HG02571 (cell line): ENCODE measurements around the gene NOS1.

Experiments used
- ATAC-seq: cut with Tn5 transposase; IDR thresholded peaks from one replicate; pipeline ENCODE4 v1.9.1; 2021; ENCODE audit warnings: mild to moderate bottlenecking, moderate library complexity; ENCODE audit not compliant: unreplicated experiment

NOS1 gene

GRCh38 chr12:117363953-117364486 is 2.6 kb upstream of the NOS1 start:
- ATAC-seq = no peak

- ATAC-seq = no peak
Observed at GRCh38 chr12:117363056-117363662, 1.7 kb upstream of the NOS1 start.

DNA sequence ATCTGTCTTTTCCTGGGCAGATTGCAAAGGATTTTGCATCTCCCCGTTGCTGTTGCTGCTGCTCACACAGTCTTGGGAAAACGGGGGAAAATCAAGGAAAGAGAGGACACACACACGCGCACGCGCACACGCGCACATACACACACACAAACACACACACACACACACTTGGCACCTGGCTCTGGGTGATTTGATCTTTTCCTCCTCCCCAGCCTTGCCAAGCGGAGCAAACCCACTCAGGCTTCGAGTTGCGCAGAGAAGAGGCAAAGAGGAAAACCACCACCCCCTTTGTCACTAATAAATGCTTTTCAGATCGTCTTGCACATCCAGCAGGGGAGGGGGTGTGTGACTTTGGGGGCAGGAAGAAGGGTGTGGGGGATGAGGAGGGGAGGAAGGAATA is 965 bp upstream of the NOS1 start:
- ATAC-seq = no peak

DNA sequence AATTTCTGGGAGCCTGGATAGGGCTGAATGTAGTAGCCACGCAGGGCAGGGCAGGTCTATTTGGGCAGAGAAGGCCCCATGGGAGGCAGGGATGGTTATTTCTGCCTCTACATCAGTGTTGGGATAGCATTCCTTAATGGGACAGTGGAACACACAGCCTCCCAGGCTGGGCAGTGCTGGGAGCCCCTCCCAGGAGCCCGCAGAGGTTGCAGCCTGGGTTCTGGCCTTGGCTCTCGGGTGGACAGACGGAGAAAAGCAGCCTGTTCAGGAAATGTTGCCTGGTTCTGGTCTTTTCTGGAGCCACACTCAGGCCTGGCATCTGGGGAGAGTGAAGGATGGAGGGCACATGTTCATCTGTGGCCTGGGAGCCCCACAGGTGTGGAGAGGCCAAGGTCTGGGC is 479 bp upstream of the NOS1 start:
- no peak for ATAC-seq

DNA sequence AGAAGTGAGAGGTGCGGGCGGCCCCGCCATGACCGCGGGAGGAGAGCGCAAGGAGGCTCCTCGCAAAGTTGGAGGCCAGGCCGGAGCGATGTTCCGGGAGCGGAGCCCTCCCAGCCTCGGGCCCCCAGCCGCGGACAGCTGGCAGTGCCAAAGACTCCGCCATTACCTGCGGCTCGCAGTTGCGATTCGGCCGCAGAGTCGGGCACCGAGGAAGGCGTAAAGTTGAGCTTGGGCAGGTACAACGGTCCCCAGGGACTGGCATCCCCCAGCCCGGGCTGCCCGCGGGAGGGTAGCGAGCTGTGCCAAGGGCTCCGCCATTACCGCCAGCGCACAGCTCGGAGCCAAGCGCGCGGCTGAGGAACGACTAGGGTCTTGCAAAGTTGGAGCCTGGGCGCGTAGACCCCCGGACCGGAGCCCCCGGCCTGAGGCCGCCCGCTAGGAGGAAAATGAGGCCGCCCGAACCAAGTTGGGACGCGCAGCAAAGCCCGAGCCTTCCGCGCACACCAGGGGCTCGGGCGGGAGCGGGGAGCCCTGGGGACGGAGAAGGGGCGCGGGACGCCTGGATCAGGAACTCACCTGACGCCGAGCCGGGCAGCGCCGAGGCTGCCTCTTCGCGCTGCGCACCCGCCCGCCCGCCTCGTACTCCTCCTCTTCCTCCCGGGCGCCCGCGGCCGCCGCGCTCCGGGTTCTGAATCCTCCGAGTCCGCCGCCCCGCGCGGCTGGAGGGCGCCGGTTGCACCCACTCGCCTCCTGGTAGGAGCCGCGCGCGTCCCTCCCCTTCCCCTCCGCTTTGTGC is 677 bp downstream of the NOS1 start:
- no peak for ATAC-seq

GRCh38 chr12:117360222-117360550 is 1.2 kb downstream of the NOS1 start:
- ATAC-seq = no peak

DNA sequence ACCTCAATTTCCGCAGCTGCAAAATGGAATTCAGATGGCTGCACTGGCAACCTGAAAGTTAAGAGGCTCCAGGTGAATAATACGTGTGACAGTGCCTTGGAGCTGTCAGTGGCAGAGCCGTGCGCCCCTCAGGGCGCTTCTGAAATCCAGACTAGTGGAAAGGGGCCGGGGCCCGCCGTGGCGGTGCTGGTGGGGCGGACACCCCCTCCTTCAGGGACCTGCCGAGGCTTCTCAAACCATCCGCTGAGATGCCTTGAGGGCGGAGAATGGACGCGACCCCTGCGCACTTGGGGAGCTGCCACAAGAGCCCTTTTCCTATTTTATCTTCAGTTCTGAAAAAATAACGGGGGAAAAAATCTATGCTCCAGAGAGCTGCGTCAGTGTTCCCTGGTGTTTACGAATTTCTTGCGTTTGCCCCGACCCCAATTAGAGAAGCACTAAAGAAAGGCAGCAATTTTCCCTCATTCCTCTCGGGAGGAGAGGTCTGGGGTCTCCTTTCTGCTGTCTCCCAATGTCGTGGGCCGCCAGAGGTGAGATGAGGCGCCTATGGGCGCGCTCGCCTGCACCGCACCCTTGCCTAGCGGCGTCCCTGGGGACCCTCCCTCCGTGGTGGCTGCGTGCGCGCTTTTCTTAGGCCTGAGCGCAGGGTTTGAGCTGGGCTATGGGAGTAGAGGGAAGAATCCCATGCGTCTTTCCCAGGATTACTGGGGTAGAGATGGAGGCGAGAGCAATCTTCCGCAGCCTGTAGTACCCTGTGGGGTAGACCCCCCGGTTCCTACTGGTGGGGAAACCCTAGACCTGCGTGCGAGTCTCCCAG is 2.2 kb downstream of the NOS1 start:
- no peak for ATAC-seq

- ATAC-seq = no peak
Observed at GRCh38 chr12:117356048-117356447, 5.4 kb downstream of the NOS1 start.

DNA sequence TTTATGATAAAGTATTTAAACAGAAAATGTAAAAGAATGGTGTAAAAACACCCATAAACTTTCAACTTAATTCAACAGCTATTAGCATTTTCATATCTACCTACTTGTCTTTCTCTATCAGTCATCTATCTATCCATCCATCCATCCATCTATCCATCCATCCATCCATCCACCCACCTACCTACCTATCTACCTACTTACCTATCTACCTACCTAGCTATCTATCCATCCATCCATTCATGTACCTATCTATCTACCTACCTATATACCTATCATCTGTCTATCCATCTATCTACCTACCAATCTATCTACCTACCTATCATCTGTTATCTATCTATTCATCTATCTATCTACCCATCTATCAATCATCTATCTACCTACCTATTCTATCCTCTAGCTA is 8.5 kb downstream of the NOS1 start:
- ATAC-seq = no peak

DNA sequence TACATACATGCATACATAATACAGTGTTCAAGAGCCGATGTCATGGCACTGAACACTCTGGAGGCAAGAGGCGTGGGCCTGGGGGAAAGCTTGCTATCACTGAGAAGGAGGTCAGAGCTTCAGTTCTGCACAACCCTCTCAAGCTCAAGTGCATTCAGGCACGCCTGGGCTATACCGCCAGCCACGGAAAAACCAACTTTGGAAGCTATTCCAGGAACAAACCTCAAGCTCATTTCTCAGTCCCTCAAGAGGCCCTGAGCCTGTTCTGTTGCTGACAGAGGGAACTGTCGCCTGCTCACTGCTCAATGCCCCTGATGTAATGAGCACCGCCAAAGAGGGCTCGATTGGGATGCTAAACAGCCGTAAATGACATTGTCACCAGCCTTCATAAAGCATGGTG is 9.2 kb downstream of the NOS1 start:
- ATAC-seq = no peak

GRCh38 chr12:117350140-117350539 is 11.3 kb downstream of the NOS1 start:
- ATAC-seq = no peak

DNA sequence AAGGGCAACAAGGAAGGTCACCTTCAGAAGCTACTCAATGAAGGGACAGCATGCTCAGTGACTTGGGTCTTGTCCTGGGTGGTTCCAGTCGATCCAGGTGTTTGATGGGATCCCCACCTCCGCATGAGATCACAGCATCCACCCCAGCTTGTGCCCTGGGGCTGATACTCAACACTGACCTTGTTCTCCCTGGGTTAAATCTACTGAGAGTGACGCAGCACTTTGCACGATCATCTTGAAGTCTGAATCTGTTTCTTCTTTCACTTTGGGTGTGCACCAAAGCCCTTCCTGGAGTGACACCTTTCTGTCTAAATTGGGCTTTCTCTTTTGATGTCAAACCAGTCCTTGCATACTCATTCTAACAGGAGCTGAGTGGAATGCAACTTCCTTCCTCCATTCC is 13.8 kb downstream of the NOS1 start:
- no peak for ATAC-seq

GRCh38 chr12:117344716-117345115 is 16.7 kb downstream of the NOS1 start:
- no peak for ATAC-seq

DNA sequence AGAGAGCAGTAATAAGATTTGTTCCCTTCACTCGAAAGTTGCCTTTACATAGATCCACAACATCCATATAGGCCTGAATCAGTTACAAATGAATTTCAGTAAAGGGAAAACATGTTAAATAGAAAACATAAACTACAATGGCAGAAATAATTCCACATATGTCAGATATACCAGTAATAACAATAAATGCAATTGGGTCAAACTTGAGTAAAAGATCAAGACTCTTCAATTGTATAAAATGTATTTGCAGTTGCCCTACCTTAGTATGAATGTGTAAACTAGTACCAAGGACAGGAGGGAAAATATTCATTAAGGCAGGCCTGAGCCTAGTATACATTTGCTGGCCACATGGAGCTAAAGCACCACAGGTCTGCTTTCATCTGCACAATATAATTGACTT is 17.6 kb downstream of the NOS1 start:
- ATAC-seq = no peak

DNA sequence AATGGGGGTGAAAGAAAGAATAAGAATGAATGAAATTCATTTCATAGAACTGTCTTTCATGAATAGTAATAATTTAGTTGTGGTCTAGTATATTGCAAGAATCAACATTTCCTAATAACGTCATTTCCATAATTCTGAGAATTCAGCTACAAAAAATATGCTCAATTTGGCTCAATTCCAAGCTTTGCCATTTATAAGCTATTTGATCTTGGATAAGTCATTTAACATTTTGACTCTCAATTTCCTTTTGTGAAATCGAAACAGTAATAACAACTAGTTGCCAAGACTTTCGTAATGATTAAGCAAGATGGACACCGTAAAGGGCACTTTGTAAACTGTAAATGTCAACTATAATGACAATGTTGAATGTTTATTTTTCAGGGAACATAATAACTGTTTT is 18.1 kb downstream of the NOS1 start:
- ATAC-seq = no peak

- ATAC-seq = no peak
Observed at GRCh38 chr12:117342682-117343081, 18.7 kb downstream of the NOS1 start.

GRCh38 chr12:117342247-117342646 is 19.2 kb downstream of the NOS1 start:
- ATAC-seq = no peak

DNA sequence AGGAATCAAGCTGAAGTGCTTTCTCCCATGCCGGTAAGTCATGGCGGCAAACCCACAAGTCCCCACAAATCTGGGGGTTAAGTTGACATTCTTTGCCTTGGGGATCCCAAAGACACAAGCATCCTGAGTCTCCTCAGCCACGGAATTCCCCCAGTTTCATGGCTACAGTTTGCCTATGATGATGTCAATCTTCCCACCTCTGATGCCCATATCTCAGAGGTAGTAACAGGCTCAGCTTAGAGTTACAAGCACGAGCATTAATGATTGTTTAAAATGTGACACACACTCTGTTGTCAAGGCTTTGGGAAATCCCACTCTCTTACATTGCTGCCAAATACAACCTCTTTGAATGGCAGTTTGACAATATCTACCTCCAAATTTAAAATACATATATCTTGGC is 22.3 kb downstream of the NOS1 start:
- no peak for ATAC-seq

GRCh38 chr12:117334855-117335587 is 26.4 kb downstream of the NOS1 start:
- no peak for ATAC-seq

DNA sequence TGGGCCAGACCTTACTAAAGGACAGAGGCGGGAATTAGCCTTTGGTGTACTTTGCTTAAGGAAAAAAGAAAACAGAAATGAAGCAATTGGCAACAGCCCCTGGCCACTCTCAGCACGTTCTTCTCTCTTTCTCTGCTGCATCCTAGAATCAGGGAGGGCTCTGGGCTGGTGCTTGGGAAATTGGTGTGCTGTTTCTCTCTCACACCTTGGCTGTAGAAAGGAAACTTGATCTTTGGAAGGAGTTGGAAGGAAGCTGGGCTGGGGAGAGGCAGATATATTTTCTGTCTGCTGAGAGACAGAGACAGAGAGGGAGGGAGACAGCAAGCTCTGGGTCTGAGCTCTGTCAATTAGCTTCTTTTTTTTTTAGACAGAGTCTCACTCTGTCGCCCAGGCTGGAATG is 27.4 kb downstream of the NOS1 start:
- no peak for ATAC-seq

- no peak for ATAC-seq
Observed at GRCh38 chr12:117333331-117333881, 28.0 kb downstream of the NOS1 start.
